Gastroesophageal sphincter (tissue), 4 donors: ENCODE data around the gene TMEM11. TPM values are rescaled to one million over a fixed set of nuclear protein-coding genes. Genes with fewer than 3 reads are reported as not detected.

Source experiments
- ATAC-seq: fragments of 150-250 bp; one replicate; pipeline ENCODE4 v1.9.1; 2016; ENCODE audit warnings: mild to moderate bottlenecking, moderate library complexity
- H3K27ac ChIP-seq, 4 donors: fragments of 200-600 bp; sonication (generic) in 3 of 4; 1 replicate in 3 of 4; 2 replicates in 1 of 4; pipeline ENCODE4 v1.5.1; 2016 to 2019
- H3K27me3 ChIP-seq: fragments of 200-600 bp; sonication (generic); one replicate; pipeline ENCODE4 v1.5.1; 2019
- H3K36me3 ChIP-seq, 2 donors: fragments of 200-600 bp; sonication (generic); one replicate each; pipeline ENCODE4 v1.5.1; 2019; ENCODE audit warnings: control low read depth in 1 of 2
- H3K4me1 ChIP-seq, 3 donors: fragments of 200-600 bp; sonication (generic); 1 replicate in 2 of 3; 2 replicates in 1 of 3; pipeline ENCODE4 v1.5.1; 2016 to 2019; ENCODE audit warnings: control low read depth in 2 of 3
- H3K4me3 ChIP-seq, 2 donors: fragments of 200-600 bp; sonication (generic); one replicate each; pipeline ENCODE4 v1.5.1; 2019; ENCODE audit warnings: mild to moderate bottlenecking in 1 of 2, moderate library complexity in 1 of 2
- H3K9me3 ChIP-seq, 3 donors: fragments of 200-600 bp; sonication (generic); one replicate each; pipeline ENCODE4 v1.5.1; 2017 to 2019; ENCODE audit warnings: control low read depth in 2 of 3
- CTCF ChIP-seq, 4 experiments: fragments of 200-600 bp in 2 of 4; fragments of 450-650 bp in 2 of 4; sonication (generic) in 1 of 4; IDR thresholded peaks; one replicate each; pipeline ENCODE4 v1.5.1; 2017 to 2019; ENCODE audit warnings: antibody characterized with exemption in 4 of 4, mild to moderate bottlenecking in 2 of 4, moderate library complexity in 2 of 4
- EP300 ChIP-seq: sonication (generic); formaldehyde crosslinking; IDR thresholded peaks from one replicate; pipeline ENCODE4 v1.6.1; 2017; ENCODE audit warnings: antibody characterized with exemption, mild to moderate bottlenecking
- POLR2A ChIP-seq, 2 donors: fragments of 450-650 bp; IDR thresholded peaks; one replicate each; pipeline ENCODE4 v1.6.1; 2017; ENCODE audit warnings: antibody characterized with exemption in 2 of 2, mild to moderate bottlenecking in 2 of 2, moderate library complexity in 1 of 2
- POLR2AphosphoS5 ChIP-seq: sonication (generic); formaldehyde crosslinking; IDR thresholded peaks from one replicate; pipeline ENCODE4 v1.6.1; 2017; ENCODE audit warnings: antibody characterized with exemption
- WGBS, 2 donors: methylation state at CpG; one replicate each; pipeline ENCODE4 v1.1.5; 2018; ENCODE audit warnings: low coverage in 1 of 2; 5-methylcytosine and 5-hydroxymethylcytosine counted together
- total RNA-seq, 4 donors: library from RNA; depleted of rRNA; stranded (reverse); fragments of >200 nt; gene quantifications; one replicate each; pipeline ENCODE4 v1.1.0, GENCODE V29; 2016

Gene TMEM11
- 10 to 100 TPM; 14.8 to 24.5 (median 22.1) TPM for total RNA-seq

GRCh38 chr17:21214015-21214776 is at the start of gene TMEM11:
TSS of gene TMEM11 (minus strand) at chr17:21214161. CDS start at chr17:21214152, 9 bp downstream.
- WGBS, 2 donors: no CpG with 5 or more reads among the region's 76 CpGs
- H3K4me1 ChIP-seq: peaks cover 0 to 65% (median 21%) of the 10 kb centered on the region in 3 donors
- H3K36me3 ChIP-seq: peaks cover 0 to 21% of the 10 kb centered on the region in 2 donors
- no peaks in the 10 kb centered on the region for H3K9me3 ChIP-seq
- no peaks in the 10 kb centered on the region for H3K27me3 ChIP-seq
- H3K27ac ChIP-seq: peak within 1 kb of the TSS; percentile 52 to 95 (median 93)
- peak within 1 kb of the TSS; percentile 83 to 85 for H3K4me3 ChIP-seq
- ATAC-seq: peak; percentile 98
- TF ChIP-seq CTCF (IDR thresholded peaks at IDR 0.05) (peak in 3 of 4 experiments; percentile 33 to 43 (median 36)), POLR2A (IDR thresholded peaks at IDR 0.05) (peak; percentile 58 to 72), EP300 (no peak), POLR2AphosphoS5 (peak; percentile 93)

GRCh38 chr17:21263376-21263775 is 49.4 kb upstream of the TMEM11 start:
- ATAC-seq: no peak
- no peaks in the 10 kb centered on the region for H3K9me3 ChIP-seq
- no peak overlapping the region for H3K27ac ChIP-seq
- no peaks in the 10 kb centered on the region for H3K27me3 ChIP-seq
- H3K36me3 ChIP-seq: no peaks in the 10 kb centered on the region
- 43 to 78% methylated on average over 4 to 6 of the region's 6 CpGs for WGBS, 2 donors
- H3K4me1 ChIP-seq: peaks cover 0 to 10% (median 0%) of the 10 kb centered on the region in 3 donors
- TF ChIP-seq POLR2AphosphoS5 (no peak), CTCF (IDR thresholded peaks at IDR 0.05) (no peak), EP300 (no peak), POLR2A (IDR thresholded peaks at IDR 0.05) (no peak)
- H3K4me3 ChIP-seq: no peak overlapping the region

- WGBS, 2 donors: 60 to 74% methylated on average over 2 to 9 of the region's 12 CpGs
Observed at GRCh38 chr17:21262259-21262993, 48.5 kb upstream of the TMEM11 start.

GRCh38 chr17:21258593-21258992 is 44.6 kb upstream of the TMEM11 start:
- no peak for ATAC-seq
- 79 to 83% methylated on average over 2 to 4 of the region's 7 CpGs for WGBS, 2 donors
- TF ChIP-seq POLR2AphosphoS5: no peak
- TF ChIP-seq CTCF (IDR thresholded peaks at IDR 0.05): no peak
- TF ChIP-seq POLR2A (IDR thresholded peaks at IDR 0.05): no peak
- peaks cover 0 to 19% (median 4%) of the 10 kb centered on the region in 3 donors for H3K4me1 ChIP-seq
- H3K9me3 ChIP-seq: no peaks in the 10 kb centered on the region
- no peaks in the 10 kb centered on the region for H3K36me3 ChIP-seq
- H3K27me3 ChIP-seq: no peaks in the 10 kb centered on the region
- no peak overlapping the region for H3K27ac ChIP-seq
- no peak overlapping the region for H3K4me3 ChIP-seq

More at GRCh38 chr17:21262259-21262993, 48.5 kb upstream of the TMEM11 start:
- H3K9me3 ChIP-seq: no peaks in the 10 kb centered on the region
- no peak overlapping the region for H3K4me3 ChIP-seq
- H3K4me1 ChIP-seq: peaks cover 0 to 10% (median 0%) of the 10 kb centered on the region in 3 donors
- TF ChIP-seq POLR2A (IDR thresholded peaks at IDR 0.05) (no peak), EP300 (no peak), POLR2AphosphoS5 (no peak)
- H3K36me3 ChIP-seq: no peaks in the 10 kb centered on the region
- H3K27me3 ChIP-seq: no peaks in the 10 kb centered on the region
- H3K27ac ChIP-seq: no peak overlapping the region
- ATAC-seq: no peak

GRCh38 chr17:21253646-21254441 is 39.9 kb upstream of the TMEM11 start:
- peak overlapping the region; percentile 79 to 84 for H3K4me3 ChIP-seq
- peak; percentile 8 for ATAC-seq

More at GRCh38 chr17:21253646-21254441, 39.9 kb upstream of the TMEM11 start:
- Histone ChIP-seq H3K27ac (peak overlapping the region; percentile 11 to 91 (median 79)), H3K27me3 (no peaks in the 10 kb centered on the region), H3K4me1 (peaks cover 0 to 48% (median 22%) of the 10 kb centered on the region in 3 donors), H3K9me3 (no peaks in the 10 kb centered on the region), H3K36me3 (no peaks in the 10 kb centered on the region)
- WGBS, 2 donors: 43 to 44% methylated on average over 8 to 10 of the region's 15 CpGs
- TF ChIP-seq EP300 (no peak), CTCF (IDR thresholded peaks at IDR 0.05) (peak in 1 of 4 experiments; percentile 2), POLR2AphosphoS5 (no peak)
